H1 (cell line): ENCODE data around the gene MAFB. TPM values are rescaled to one million over a fixed set of nuclear protein-coding genes. Genes with fewer than 3 reads are reported as not detected.
A peak's percentile ranks its signal among the peaks of the same experiment; 100 is the strongest.

ENCODE experiments used
- BACH1 ChIP-seq: IDR thresholded peaks from 2 replicates; pipeline ENCODE4 v1.6.1; 2012; ENCODE audit warnings: low read length, improper control_type of control experiment
- BCL11A ChIP-seq, 2 experiments: IDR thresholded peaks; one replicate each; pipeline ENCODE4 v1.6.1; 2011; ENCODE audit warnings: low read depth in 2 of 2, low read length in 2 of 2, mild to moderate bottlenecking in 2 of 2
- CHD7 ChIP-seq: fragments of 300-600 bp; sonication (generic); IDR thresholded peaks from 2 replicates; pipeline ENCODE4 v1.7.1; 2012; ENCODE audit warnings: low read length, moderate library complexity, mild to moderate bottlenecking, inconsistent platforms; ENCODE audit not compliant: insufficient replicate concordance
- CTCF ChIP-seq, 3 experiments: IDR thresholded peaks; 1 replicate in 2 of 3; 2 replicates in 1 of 3; pipeline versions ENCODE4 v1.5.1 to v1.6.1; 2011; ENCODE audit warnings: low read length in 3 of 3, mild to moderate bottlenecking in 3 of 3, inconsistent platforms in 2 of 3, low read depth in 1 of 3, moderate library complexity in 1 of 3; ENCODE audit not compliant: insufficient read depth in 1 of 3; ENCODE audit errors: control extremely low read depth in 1 of 3
- E2F6 ChIP-seq: IDR thresholded peaks from 2 replicates; pipeline ENCODE4 v1.6.1; 2012; ENCODE audit warnings: inconsistent platforms
- MAX ChIP-seq: IDR thresholded peaks from 2 replicates; pipeline ENCODE4 v1.6.1; 2012; ENCODE audit warnings: inconsistent platforms
- polyA plus RNA-seq, 7 experiments: library from polyadenylated mRNA; depleted of rRNA in 3 of 7; stranded (reverse) in 5 of 7; unstranded in 2 of 7; fragments of >200 nt in 5 of 7; fragments of 200-250 nt in 2 of 7; gene quantifications; 1 replicate in 5 of 7; 2 replicates in 1 of 7; 4 replicates in 1 of 7; pipeline versions ENCODE4 v1.2.1 to v1.2.3, GENCODE V29; 2011 to 2013; ENCODE audit warnings: missing spikeins in 2 of 7, mixed read lengths in 2 of 7
- total RNA-seq: library from RNA; stranded (reverse); fragmentation: NEBNext Ultra II Directional; extraction: Animal tissue kit (Norgen Biotek cat#: 25700); gene quantifications from 2 replicates; pipeline ENCODE4 v1.2.1, GENCODE V29; 2021

MAFB gene
- total and polyA plus RNA-seq, 2 of the 8 experiments (the other 6 are each of a cell fraction or from before 2014, with no cell fraction given), result 0.83 to 1.8 TPM

GRCh38 chr20:40692240-40693011 is 3.4 kb upstream of the MAFB start (continued):
- no peak for TF ChIP-seq CHD7
- no peak for TF ChIP-seq CTCF (IDR thresholded peaks at IDR 0.05; ENCODE audit: control extremely low read depth in 1 of 3, insufficient read depth in 1 of 3, low read depth in 1 of 3, low read length in 3 of 3)
- TF ChIP-seq BACH1, result no peak
- TF ChIP-seq MAX, result peak; percentile 63; the same call in 1 of the 2 replicates
- TF ChIP-seq BCL11A (IDR thresholded peaks at IDR 0.05; ENCODE audit: low read depth in 2 of 2, low read length in 2 of 2), result no peak
- TF ChIP-seq E2F6, result peak; percentile 71
